Measurements from ENCODE around the gene PPL. TPM values are rescaled to one million over a fixed set of nuclear protein-coding genes. Genes with fewer than 3 reads are reported as not detected.
A peak's percentile ranks its signal among the peaks of the same experiment; 100 is the strongest.

PPL gene
- total RNA-seq, 2 donors from 2014 or later, result not detected

DNA sequence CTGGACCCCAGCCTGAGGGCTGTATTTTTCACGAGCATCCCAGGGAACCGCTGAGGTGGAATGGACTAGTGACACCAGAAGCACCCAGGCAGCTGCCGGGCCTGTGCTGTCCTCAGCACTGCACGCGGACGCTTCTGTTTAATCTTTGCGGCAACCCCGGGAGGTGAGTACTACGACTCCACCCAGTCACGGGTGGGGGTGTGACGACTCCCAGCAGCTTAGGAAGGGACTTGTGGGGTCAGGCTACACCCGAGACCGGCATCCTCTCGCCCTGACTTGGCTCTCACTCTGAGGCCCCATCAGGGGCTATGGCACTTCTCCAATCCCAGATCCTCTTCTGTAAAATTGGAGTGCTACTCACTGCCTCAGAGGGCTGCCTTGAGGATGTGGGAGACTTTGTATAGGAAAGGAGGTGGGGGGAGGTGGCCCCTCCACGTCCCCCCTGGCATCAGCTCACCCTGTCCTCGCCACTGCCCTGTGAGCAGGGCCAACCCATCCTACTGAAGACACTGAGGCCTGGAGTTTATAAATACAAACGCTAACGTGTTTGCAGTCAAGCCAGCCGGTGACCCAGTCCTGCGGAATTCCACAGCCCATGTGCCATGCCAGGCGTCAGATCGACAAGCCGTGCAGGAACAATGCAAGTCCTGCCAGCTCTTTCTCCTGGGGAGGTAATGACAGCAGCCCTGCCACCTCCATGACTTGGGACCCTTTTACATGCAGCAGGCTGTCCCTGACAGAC is 44.4 kb downstream of the PPL start:
- Mint-ChIP-seq H3K27me3 (peaks cover 4% of the 10 kb centered on the region), H3K4me1 (no peaks in the 10 kb centered on the region), H3K36me3 (ENCODE audit: low read depth) (no peaks in the 10 kb centered on the region), H3K27ac (no peak overlapping the region), H3K4me3 (no peak overlapping the region)
- no peak for DNase-seq
- H3K9me3 ChIP-seq (ENCODE audit: control insufficient read depth, low read length, poor library complexity, severe bottlenecking), result no peaks in the 10 kb centered on the region
- no peak for ATAC-seq

DNA sequence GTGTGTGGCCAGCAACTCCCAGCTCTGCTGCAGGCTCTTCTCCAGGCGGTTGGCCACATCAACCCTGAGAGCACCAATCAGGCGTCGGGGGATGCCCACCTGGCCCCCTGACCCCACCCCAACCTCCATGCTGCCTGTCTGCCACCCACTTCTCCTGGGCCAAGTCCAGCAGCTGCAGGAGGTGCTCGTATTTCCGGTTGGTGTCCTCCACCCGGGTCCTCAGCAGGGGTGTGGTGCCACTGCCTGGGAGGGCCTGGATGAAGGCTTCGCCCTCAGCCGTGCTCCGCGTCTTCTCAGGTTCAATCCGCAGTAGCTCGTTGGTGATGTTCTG is 45.1 kb downstream of the PPL start:
- H3K27me3 Mint-ChIP-seq, result peaks cover 4% of the 10 kb centered on the region
- DNase-seq (no peak), ATAC-seq (no peak)
- no peak overlapping the region for H3K27ac Mint-ChIP-seq
- no peaks in the 10 kb centered on the region for H3K36me3 Mint-ChIP-seq (ENCODE audit: low read depth)
- no peaks in the 10 kb centered on the region for H3K9me3 ChIP-seq (ENCODE audit: control insufficient read depth, low read length, poor library complexity, severe bottlenecking)
- H3K4me1 Mint-ChIP-seq, result no peaks in the 10 kb centered on the region
- no peak overlapping the region for H3K4me3 Mint-ChIP-seq

DNA sequence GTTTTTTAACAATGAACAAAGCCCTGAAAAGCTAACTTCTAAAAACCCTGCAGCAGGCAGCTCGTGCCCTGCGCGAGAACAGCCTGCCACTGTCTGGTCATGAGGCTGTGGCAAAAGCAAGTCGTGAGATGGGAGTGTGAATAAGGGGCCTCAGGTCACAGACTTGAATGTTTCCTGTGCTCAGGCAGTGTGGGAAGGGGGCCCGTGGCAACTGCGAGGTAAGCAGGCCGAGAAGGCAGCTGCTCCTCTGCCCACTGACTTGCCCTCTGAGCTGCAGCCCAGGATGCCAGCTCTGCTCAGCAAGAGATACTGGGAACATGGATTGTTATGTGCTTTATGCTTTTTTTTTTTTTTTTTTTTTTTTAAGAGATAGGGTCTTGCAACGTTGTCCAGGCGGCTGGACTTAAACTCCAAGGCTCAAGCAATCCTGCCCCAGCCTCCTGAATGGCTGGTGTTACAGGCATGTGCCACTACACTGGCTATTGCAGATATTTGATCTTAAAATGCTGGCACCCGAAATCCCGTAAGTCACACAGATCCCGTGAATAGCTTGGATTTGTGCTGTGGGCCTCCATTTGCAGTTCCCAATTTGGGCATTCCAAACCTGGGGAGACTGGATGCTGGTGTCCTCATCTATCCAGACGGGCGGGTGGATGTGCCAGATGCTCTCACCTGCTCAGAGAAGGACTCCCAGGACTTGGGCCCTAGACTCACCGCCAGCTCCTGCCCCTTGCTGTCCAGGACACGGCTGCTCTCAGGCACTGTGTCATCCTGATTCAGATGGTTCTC is 45.7 kb downstream of the PPL start:
- Mint-ChIP-seq H3K27ac (no peak overlapping the region), H3K27me3 (peaks cover 4% of the 10 kb centered on the region), H3K36me3 (ENCODE audit: low read depth) (no peaks in the 10 kb centered on the region), H3K4me3 (no peak overlapping the region), H3K4me1 (no peaks in the 10 kb centered on the region)
- ATAC-seq (no peak), DNase-seq (no peak)
- H3K9me3 ChIP-seq (ENCODE audit: control insufficient read depth, low read length, poor library complexity, severe bottlenecking), result no peaks in the 10 kb centered on the region

DNA sequence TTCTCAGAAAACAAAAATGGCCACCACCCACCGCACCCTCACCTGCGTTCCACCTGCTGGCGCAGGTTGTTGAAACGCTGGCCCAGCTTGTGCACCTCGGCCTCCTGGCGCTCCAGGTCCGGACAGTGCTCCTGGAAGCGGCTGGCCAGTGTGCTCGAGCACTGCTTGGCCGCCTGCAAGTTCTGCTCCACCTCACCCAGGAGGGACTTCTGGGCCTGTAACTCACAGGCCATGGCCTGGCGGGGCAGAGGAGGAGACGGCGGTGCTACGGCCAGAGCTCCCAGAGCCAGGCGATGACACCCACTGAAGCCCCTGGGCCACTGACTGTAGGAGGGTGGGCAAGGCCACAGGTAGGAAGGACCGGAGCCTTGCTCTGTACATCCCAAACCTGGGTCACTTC is 46.3 kb downstream of the PPL start:
- DNase-seq, result no peak
- Mint-ChIP-seq H3K36me3 (ENCODE audit: low read depth) (peaks cover 3% of the 10 kb centered on the region), H3K27ac (no peak overlapping the region), H3K4me3 (no peak overlapping the region), H3K27me3 (no peaks in the 10 kb centered on the region), H3K4me1 (peaks cover 3% of the 10 kb centered on the region)
- no peak for ATAC-seq
- H3K9me3 ChIP-seq (ENCODE audit: control insufficient read depth, low read length, poor library complexity, severe bottlenecking), result no peaks in the 10 kb centered on the region

DNA sequence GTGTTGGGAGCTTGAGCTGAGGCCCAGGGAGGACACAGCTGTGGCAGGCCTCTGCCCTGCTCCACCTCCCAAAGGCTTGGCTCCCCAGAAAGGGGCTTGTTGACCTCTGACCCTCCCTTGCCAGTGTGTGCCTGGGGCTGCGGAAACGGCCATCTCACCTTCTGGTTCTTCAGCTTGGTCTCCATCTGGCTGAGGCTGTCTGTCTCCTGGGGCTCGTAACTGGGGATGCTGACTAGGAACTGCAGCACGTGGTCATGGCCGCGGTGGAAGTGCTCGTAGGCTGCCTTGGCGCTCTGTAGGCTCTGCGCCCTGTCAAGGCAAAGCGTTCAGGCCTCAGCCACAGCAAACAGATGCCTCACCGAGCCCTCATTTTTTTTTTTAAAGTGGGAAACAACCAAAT is 46.9 kb downstream of the PPL start:
- Mint-ChIP-seq H3K27ac (no peak overlapping the region), H3K36me3 (ENCODE audit: low read depth) (peaks cover 8% of the 10 kb centered on the region), H3K4me3 (no peak overlapping the region), H3K4me1 (peaks cover 5% of the 10 kb centered on the region), H3K27me3 (no peaks in the 10 kb centered on the region)
- no peak for DNase-seq
- no peak for ATAC-seq
- no peaks in the 10 kb centered on the region for H3K9me3 ChIP-seq (ENCODE audit: control insufficient read depth, low read length, poor library complexity, severe bottlenecking)

DNA sequence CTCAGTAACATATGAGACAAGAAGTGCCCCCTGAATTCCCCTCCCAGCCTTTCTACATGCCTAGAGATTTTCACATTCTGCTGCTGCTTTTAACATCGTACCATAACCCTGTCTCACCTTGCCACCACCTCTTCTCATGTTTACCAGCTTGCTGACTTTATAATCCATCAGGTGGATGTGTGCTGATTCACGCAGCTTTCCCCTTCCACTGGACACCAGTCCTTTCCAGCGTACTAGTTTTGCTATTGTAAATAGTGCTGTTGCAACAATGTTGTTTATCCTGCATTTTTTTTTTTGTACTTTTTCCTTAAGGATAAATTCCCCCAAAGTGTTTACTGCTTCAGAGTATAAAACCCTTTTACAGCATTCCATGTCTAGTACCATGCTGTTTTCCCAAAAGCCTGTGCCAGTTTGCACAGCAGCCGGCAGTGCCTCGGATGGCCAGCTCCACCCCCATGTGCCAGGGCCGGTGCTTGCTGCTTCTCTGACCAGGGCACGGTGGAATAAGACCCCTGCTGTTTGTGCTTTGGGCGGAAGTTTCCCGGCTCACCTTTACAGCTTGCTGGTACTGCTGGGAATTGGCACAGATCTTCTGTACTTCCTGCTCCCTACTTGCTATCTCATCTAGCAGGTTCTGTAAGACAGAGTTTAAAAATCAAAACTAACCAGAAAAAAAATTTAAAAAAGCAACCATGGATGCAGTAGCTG is 48.4 kb downstream of the PPL start:
- no peak for DNase-seq
- peaks cover 7% of the 10 kb centered on the region for H3K4me1 Mint-ChIP-seq
- H3K36me3 Mint-ChIP-seq (ENCODE audit: low read depth), result peaks cover 15% of the 10 kb centered on the region
- H3K4me3 Mint-ChIP-seq, result no peak overlapping the region
- H3K27me3 Mint-ChIP-seq, result no peaks in the 10 kb centered on the region
- no peak for ATAC-seq
- H3K27ac Mint-ChIP-seq, result peak overlapping the region; percentile 21
- no peaks in the 10 kb centered on the region for H3K9me3 ChIP-seq (ENCODE audit: control insufficient read depth, low read length, poor library complexity, severe bottlenecking)

DNA sequence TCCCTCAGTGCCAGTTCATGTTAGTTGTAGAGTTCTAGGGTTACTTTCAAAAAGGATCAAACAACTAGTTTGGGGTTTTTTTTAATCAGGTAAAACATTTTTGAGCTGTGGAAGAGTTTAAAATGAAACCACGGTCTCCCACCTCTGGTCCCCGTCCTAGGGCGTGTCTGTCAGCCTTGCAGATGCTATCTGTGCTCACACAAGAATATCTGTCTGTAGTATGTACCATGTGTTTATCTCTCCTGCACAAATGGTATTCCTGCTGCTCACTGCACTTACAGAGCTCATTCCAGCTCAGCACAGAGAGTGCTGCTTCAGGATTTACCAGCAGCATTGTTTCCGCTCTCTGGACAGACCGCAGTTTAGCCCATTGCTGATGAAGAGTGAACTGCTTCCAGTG is 50.8 kb downstream of the PPL start:
- Mint-ChIP-seq H3K27me3 (no peaks in the 10 kb centered on the region), H3K36me3 (ENCODE audit: low read depth) (peaks cover 15% of the 10 kb centered on the region), H3K4me1 (peaks cover 7% of the 10 kb centered on the region), H3K4me3 (no peak overlapping the region), H3K27ac (peak overlapping the region; percentile 85)
- ATAC-seq (no peak), DNase-seq (no peak)
- no peaks in the 10 kb centered on the region for H3K9me3 ChIP-seq (ENCODE audit: control insufficient read depth, low read length, poor library complexity, severe bottlenecking)

DNA sequence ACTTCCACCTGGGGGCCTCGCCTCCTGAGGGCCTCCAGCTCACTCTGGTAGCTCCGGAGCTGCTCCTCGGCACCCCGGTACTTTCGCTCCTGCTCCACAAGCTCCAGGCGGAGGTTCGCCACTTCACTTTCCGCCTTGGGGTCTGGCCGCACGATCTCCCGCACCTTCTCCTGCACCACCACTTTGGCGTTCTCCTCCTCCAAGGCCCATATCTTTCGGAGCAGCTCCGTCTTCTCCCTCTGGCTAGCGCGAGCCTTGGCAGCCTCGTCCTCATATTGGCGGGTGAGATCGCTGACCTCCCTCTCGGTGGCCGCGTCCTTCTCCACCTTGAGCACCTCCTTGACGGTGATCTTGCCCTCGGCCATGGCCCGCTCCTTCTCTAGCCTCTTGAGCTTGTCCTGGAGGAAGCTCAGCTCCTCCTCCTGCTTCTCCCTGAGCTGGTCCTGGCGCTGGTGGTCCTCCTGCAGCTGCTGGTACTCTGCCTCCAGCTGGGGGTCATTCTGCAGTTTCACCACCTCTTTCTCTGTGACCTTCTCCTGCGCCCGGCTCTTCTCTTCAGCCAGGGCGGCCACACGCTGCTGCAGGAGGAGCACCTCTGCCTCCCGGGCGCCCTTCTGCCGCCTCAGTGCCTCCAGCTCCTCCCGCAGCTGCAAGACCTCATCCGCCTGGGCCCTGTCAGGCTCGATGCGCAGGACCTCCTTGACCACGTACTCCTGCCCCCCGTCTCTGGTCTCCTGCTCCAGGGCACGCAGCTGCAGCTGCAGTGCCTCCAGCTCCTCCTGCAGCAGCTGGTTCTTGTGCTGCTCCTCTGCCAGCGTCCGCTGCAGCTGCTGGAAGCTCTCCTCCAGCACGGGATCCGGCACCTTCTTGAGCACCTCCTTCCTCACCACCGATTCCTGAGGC is 51.7 kb downstream of the PPL start:
- DNase-seq (no peak), ATAC-seq (no peak)
- Mint-ChIP-seq H3K36me3 (ENCODE audit: low read depth) (peaks cover 15% of the 10 kb centered on the region), H3K27ac (peak overlapping the region; percentile 85), H3K4me3 (no peak overlapping the region), H3K27me3 (no peaks in the 10 kb centered on the region), H3K4me1 (peaks cover 7% of the 10 kb centered on the region)
- no peaks in the 10 kb centered on the region for H3K9me3 ChIP-seq (ENCODE audit: control insufficient read depth, low read length, poor library complexity, severe bottlenecking)

DNA sequence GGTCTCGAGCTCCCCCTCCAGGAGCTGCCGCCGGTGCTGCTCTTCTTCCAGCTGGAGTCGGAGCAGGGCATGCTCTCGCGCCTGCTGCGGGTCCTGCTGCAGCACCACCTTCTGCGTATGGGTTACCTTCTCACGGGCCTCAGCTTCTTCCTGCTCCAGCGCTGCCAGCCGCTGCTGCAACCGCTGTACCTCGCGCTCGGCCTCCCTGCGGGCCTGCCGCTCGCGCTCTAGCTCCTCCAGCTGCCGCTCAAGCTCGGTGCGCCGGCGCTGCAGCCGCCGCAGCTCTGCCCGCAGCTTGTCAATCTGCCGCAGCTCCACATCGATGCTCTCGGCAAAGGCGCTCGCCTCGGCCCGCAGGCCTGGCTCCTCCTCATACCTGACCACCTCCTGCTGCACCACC is 52.7 kb downstream of the PPL start:
- no peaks in the 10 kb centered on the region for H3K9me3 ChIP-seq (ENCODE audit: control insufficient read depth, low read length, poor library complexity, severe bottlenecking)
- Mint-ChIP-seq H3K27me3 (no peaks in the 10 kb centered on the region), H3K4me1 (peaks cover 7% of the 10 kb centered on the region), H3K4me3 (no peak overlapping the region), H3K36me3 (ENCODE audit: low read depth) (peaks cover 15% of the 10 kb centered on the region), H3K27ac (peak overlapping the region; percentile 19)
- ATAC-seq (no peak), DNase-seq (no peak)

DNA sequence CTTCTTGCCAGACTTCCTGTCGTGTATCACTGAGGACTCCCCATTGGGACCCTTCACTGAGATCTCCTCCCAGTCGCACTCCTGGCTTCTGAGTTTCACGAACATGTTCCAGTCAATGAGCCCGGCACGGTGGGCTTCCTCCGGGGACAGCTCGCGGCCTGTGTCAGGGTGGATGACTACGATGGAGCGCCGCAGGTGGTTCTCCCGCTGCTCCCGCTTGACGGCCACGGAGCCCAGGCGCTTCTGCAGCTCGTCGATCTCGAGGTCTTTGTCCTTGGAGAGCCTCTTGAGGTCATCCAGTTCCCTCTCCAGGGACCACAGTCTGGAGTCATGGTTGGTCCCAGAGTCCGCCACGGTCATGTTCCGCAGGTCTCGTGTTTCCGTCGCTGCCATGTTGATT is 53.4 kb downstream of the PPL start:
- Mint-ChIP-seq H3K4me1 (peaks cover 7% of the 10 kb centered on the region), H3K27ac (no peak overlapping the region), H3K36me3 (ENCODE audit: low read depth) (peaks cover 15% of the 10 kb centered on the region), H3K27me3 (no peaks in the 10 kb centered on the region), H3K4me3 (no peak overlapping the region)
- H3K9me3 ChIP-seq (ENCODE audit: control insufficient read depth, low read length, poor library complexity, severe bottlenecking), result no peaks in the 10 kb centered on the region
- no peak for ATAC-seq
- no peak for DNase-seq

DNA sequence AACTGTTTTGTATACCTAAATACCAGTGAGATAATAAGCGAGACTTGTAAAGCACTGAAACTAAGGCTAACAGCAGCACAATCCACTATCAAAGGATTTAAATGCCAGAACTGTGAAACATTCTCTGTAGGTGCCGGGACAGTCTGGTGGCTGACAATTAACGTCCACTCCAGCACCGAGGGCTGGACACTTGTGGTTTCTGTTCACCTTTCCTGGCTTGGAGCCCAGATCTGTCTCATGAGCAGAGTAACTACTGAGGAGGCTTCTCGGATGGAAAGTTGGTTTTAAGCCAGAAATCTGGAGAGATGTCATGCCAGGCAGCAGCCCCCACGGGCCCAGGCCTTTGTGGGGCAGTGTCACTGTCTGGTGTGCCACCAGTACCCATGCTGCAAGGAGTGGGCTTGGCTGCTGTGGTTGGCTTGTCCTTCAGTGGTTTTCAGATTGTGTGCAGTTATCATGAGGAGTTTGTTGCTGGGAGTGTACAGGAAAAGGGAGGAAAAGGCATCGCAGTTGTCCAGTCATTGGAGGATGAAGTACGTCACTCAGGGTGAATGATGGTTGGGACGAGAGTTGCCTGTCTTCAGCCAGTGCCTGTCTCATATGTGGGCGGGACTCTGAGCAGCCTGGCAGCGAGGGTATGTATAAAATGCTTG is 54.2 kb downstream of the PPL start:
- DNase-seq, result no peak

DNA sequence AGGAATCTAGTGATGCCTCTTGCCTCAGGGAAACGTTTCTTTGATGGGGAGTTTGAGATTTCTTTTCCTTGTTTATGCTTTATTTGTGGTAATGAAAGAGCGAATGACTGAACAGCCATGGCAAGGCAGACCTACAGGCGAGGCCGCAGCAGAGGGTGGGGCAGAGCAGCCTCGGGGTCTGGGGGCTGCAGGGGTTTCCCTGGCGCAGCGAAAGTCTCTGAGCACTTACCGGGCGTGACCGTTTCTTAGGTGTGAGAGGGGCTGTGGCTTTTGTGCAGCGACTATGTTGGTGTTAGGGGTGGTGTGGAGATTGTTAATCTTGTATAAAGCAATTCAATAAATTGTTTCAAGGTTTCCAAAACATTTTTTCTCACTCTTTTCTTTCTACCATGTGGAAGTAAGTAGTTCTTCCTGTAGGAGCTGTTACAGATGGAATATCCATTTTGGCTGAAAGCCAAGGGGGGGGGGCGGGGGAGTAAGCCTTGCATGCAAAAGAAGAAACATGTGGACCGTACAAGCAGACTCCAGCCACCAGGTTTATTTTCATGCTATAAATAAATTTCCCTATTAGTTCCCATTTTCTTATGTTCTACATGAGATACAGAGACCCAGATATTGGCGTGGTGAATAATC is 54.8 kb downstream of the PPL start:
- peaks cover 17% of the 10 kb centered on the region for H3K36me3 Mint-ChIP-seq (ENCODE audit: low read depth)
- H3K4me3 Mint-ChIP-seq, result peak overlapping the region; percentile 28
- H3K27me3 Mint-ChIP-seq, result no peaks in the 10 kb centered on the region
- DNase-seq, result no peak
- ATAC-seq, result no peak
- peak overlapping the region; percentile 80 for H3K27ac Mint-ChIP-seq
- peaks cover 7% of the 10 kb centered on the region for H3K4me1 Mint-ChIP-seq
- no peaks in the 10 kb centered on the region for H3K9me3 ChIP-seq (ENCODE audit: control insufficient read depth, low read length, poor library complexity, severe bottlenecking)

More for the DNA sequence above, 54.2 kb downstream of the PPL start:
- no peaks in the 10 kb centered on the region for H3K9me3 ChIP-seq (ENCODE audit: control insufficient read depth, low read length, poor library complexity, severe bottlenecking)
- peaks cover 7% of the 10 kb centered on the region for H3K4me1 Mint-ChIP-seq
- no peaks in the 10 kb centered on the region for H3K27me3 Mint-ChIP-seq
- peak overlapping the region; percentile 80 for H3K27ac Mint-ChIP-seq
- no peak for ATAC-seq
- peaks cover 15% of the 10 kb centered on the region for H3K36me3 Mint-ChIP-seq (ENCODE audit: low read depth)
- H3K4me3 Mint-ChIP-seq, result no peak overlapping the region

All from T-helper 17 cell (primary cell).